ENCODE results near the gene ITGA11. TPM values are rescaled to one million over a fixed set of nuclear protein-coding genes. Genes with fewer than 3 reads are reported as not detected.

The ITGA11 gene
- total and polyA plus RNA-seq, 2 donors (not counting 1 experiment from before 2014, with no cell fraction given) = not detected

DNA sequence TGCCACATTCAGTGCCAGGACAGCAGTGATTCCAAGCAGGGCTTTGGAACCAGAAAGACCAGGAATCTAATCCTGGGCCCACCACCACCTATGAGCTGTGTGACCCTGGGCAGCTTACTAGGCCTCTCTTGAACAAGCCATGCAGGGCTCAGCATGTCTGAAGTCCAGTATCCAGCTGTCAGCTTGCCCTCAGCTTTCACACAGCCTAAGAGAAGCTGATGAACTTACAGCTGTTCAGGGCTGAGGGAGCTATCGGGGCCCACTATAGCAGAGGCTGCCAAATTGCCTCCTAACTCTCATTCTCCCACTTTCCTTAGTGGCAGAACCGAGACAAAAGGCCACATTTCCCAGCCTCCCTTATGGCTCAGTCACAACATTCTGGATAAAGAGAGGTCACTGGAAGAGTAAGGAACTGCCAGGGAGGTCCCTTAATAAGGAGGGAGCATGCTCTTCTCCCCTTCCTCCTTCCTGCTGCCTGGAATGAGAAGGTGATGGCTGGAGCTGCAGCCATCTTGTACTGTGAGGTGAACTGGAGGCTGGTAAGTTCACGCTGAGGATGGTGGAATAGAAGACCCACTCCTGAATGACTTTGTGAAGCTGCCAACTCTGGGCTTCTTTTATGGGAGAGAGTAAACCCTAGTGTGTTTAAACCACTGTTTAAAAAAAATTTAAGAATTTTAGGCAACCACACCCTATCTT is 120.0 kb downstream of the ITGA11 start:
- Histone ChIP-seq H3K4me2 (replicated peaks; ENCODE audit: low read depth, low read length, poor library complexity, severe bottlenecking) (no peak overlapping the region), H3K27me3 (replicated peaks in 1 of 4; ENCODE audit: control extremely low read depth in 1 of 4, control insufficient read depth in 3 of 4, insufficient read depth in 4 of 4, low read length in 3 of 4) (no peaks in the 10 kb centered on the region), H2AFZ (ENCODE audit: insufficient read depth, low read depth, low read length, poor library complexity, severe bottlenecking) (no peak overlapping the region), H3K4me3 (ENCODE audit: control extremely low read depth in 1 of 5, extremely low read depth in 1 of 5, insufficient read depth in 1 of 5, low read depth in 2 of 5, low read length in 4 of 5) (no peak overlapping the region), H3K9me3 (ENCODE audit: control extremely low read depth in 1 of 3, control insufficient read depth in 2 of 3, insufficient read depth in 1 of 3, low read length in 2 of 3) (no peaks in the 10 kb centered on the region), H3K79me2 (ENCODE audit: control insufficient read depth, insufficient read depth, low read length) (no peaks in the 10 kb centered on the region), H3K9ac (ENCODE audit: low read length) (no peak overlapping the region), H4K20me1 (ENCODE audit: control insufficient read depth, insufficient read depth, low read length, poor library complexity, severe bottlenecking) (no peaks in the 10 kb centered on the region), H3K27ac (ENCODE audit: low read length in 2 of 2) (no peak overlapping the region), H3K36me3 (replicated peaks in 1 of 2; ENCODE audit: control extremely low read depth in 1 of 2, control insufficient read depth in 1 of 2, extremely low read depth in 1 of 2, insufficient read depth in 2 of 2, low read length in 1 of 2) (no peaks in the 10 kb centered on the region), H3K4me1 (ENCODE audit: control insufficient read depth in 2 of 2, insufficient read depth in 2 of 2, low read length in 2 of 2) (no peaks in the 10 kb centered on the region)
- intact Hi-C loops (cut with micrococcal nuclease) = no loop called here
- CTCF ChIA-PET = interaction anchor here (0.6 to 2.2 kb wide), 2 partner anchors 59 to 392 kb away, joined by 3 to 6 read pairs; no protein-coding TSS in a partner anchor
- H3K27ac Mint-ChIP-seq = no peak overlapping the region
- TF ChIP-seq, protein P1, sequence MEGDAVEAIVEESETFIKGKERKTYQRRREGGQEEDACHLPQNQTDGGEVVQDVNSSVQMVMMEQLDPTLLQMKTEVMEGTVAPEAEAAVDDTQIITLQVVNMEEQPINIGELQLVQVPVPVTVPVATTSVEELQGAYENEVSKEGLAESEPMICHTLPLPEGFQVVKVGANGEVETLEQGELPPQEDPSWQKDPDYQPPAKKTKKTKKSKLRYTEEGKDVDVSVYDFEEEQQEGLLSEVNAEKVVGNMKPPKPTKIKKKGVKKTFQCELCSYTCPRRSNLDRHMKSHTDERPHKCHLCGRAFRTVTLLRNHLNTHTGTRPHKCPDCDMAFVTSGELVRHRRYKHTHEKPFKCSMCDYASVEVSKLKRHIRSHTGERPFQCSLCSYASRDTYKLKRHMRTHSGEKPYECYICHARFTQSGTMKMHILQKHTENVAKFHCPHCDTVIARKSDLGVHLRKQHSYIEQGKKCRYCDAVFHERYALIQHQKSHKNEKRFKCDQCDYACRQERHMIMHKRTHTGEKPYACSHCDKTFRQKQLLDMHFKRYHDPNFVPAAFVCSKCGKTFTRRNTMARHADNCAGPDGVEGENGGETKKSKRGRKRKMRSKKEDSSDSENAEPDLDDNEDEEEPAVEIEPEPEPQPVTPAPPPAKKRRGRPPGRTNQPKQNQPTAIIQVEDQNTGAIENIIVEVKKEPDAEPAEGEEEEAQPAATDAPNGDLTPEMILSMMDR (IDR thresholded peaks at IDR 0.05) = no peak
- TF ChIP-seq EZH2 (IDR thresholded peaks at IDR 0.05; ENCODE audit: borderline replicate concordance, insufficient read depth, low read depth, low read length, poor library complexity, severe bottlenecking) = no peak
- no peak overlapping the region for H3K4me3 Mint-ChIP-seq
- no peaks in the 10 kb centered on the region for H3K4me1 Mint-ChIP-seq
- no peaks in the 10 kb centered on the region for H3K9me3 Mint-ChIP-seq (ENCODE audit: insufficient read depth)
- POLR2A ChIA-PET = no interaction called here
- ATAC-seq (ENCODE audit: low read depth) (no peak), DNase-seq (no peak)
- 87% methylated on average over 2 of the region's 3 CpGs for WGBS (ENCODE audit: insufficient coverage)
- peaks cover 7% of the 10 kb centered on the region for H3K27me3 Mint-ChIP-seq

GRCh38 chr15:68311464-68311835 is 120.5 kb downstream of the ITGA11 start:
- 100% methylated on average over 2 of the region's 3 CpGs for WGBS (ENCODE audit: insufficient coverage)
- Histone ChIP-seq H2AFZ (ENCODE audit: insufficient read depth, low read depth, low read length, poor library complexity, severe bottlenecking) (no peak overlapping the region), H3K27me3 (replicated peaks in 1 of 4; ENCODE audit: control extremely low read depth in 1 of 4, control insufficient read depth in 3 of 4, insufficient read depth in 4 of 4, low read length in 3 of 4) (no peaks in the 10 kb centered on the region), H3K79me2 (ENCODE audit: control insufficient read depth, insufficient read depth, low read length) (no peaks in the 10 kb centered on the region), H3K4me1 (ENCODE audit: control insufficient read depth in 2 of 2, insufficient read depth in 2 of 2, low read length in 2 of 2) (peaks cover 2 to 3% of the 10 kb centered on the region in 2 donors), H3K9me3 (ENCODE audit: control extremely low read depth in 1 of 3, control insufficient read depth in 2 of 3, insufficient read depth in 1 of 3, low read length in 2 of 3) (no peaks in the 10 kb centered on the region), H4K20me1 (ENCODE audit: control insufficient read depth, insufficient read depth, low read length, poor library complexity, severe bottlenecking) (no peaks in the 10 kb centered on the region), H3K36me3 (replicated peaks in 1 of 2; ENCODE audit: control extremely low read depth in 1 of 2, control insufficient read depth in 1 of 2, extremely low read depth in 1 of 2, insufficient read depth in 2 of 2, low read length in 1 of 2) (no peaks in the 10 kb centered on the region), H3K4me2 (replicated peaks; ENCODE audit: low read depth, low read length, poor library complexity, severe bottlenecking) (no peak overlapping the region), H3K9ac (ENCODE audit: low read length) (no peak overlapping the region), H3K4me3 (ENCODE audit: control extremely low read depth in 1 of 5, extremely low read depth in 1 of 5, insufficient read depth in 1 of 5, low read depth in 2 of 5, low read length in 4 of 5) (no peak overlapping the region), H3K27ac (ENCODE audit: low read length in 2 of 2) (no peak overlapping the region)
- CTCF ChIA-PET = interaction anchor here (2.2 kb wide), 1 partner anchor 58 kb away, joined by 6 read pairs; no protein-coding TSS in a partner anchor
- H3K9me3 Mint-ChIP-seq (ENCODE audit: insufficient read depth) = no peaks in the 10 kb centered on the region
- peaks cover 12% of the 10 kb centered on the region for H3K27me3 Mint-ChIP-seq
- peaks cover 4% of the 10 kb centered on the region for H3K4me1 Mint-ChIP-seq
- no peak for TF ChIP-seq EZH2 (IDR thresholded peaks at IDR 0.05; ENCODE audit: borderline replicate concordance, insufficient read depth, low read depth, low read length, poor library complexity, severe bottlenecking)
- TF ChIP-seq, protein P1 (IDR thresholded peaks at IDR 0.05) = no peak
- no peak overlapping the region for H3K27ac Mint-ChIP-seq
- POLR2A ChIA-PET = no interaction called here
- ATAC-seq (ENCODE audit: low read depth) (no peak), DNase-seq (no peak)
- intact Hi-C loops (cut with micrococcal nuclease) = no loop called here
- H3K4me3 Mint-ChIP-seq = no peak overlapping the region
